Naive thymus-derived CD8-positive, alpha-beta T cell (primary cell): Measurements from ENCODE around the gene TSKS. TPM values are rescaled to one million over a fixed set of nuclear protein-coding genes. Genes with fewer than 3 reads are reported as not detected.
"Not testable (repeated sequence)": the region's sequence is repeated elsewhere in the genome, so short reads cannot be mapped to it uniquely, and the experiment has no call there.

Source experiments
- ATAC-seq, 2 donors: fragments of 150-1000 bp; cut with Tn5 transposase in 1 of 2; sonication (Bioruptor Pico), chemical (Tn5 transposase) in 1 of 2; 1 replicate in 1 of 2; 2 replicates in 1 of 2; pipeline ENCODE4 v1.10.0; 2021; ENCODE audit warnings: mild to moderate bottlenecking in 2 of 2, moderate library complexity in 2 of 2
- POLR2A ChIA-PET: fragments of 350-600 bp; sonication (Branson Sonifier 250); formaldehyde crosslinking; loops from one replicate; lab custom pipeline; 2021; ENCODE audit warnings: antibody characterized with exemption; lab: Charles Lee
- DNase-seq, 10 donors: peaks; one replicate each; pipeline versions ENCODE4 v3.0.0 to v3.0.0-alpha.2; 2020 to 2022
- H3K27ac Mint-ChIP-seq, 10 donors: one replicate each; pipeline ENCODE4 v1.8.0; 2020 to 2022; ENCODE audit warnings: mild to moderate bottlenecking in 10 of 10, mixed read lengths in 10 of 10, moderate library complexity in 4 of 10, inconsistent platforms in 1 of 10
- H3K27me3 Mint-ChIP-seq, 5 donors: one replicate each; pipeline ENCODE4 v1.8.0; 2021 to 2022; ENCODE audit warnings: mixed read lengths in 5 of 5
- H3K36me3 Mint-ChIP-seq, 3 donors: one replicate each; pipeline ENCODE4 v1.8.0; 2020 to 2022; ENCODE audit warnings: mixed read lengths in 3 of 3, mild to moderate bottlenecking in 2 of 3, inconsistent platforms in 1 of 3
- H3K4me1 Mint-ChIP-seq, 4 donors: one replicate each; pipeline ENCODE4 v1.8.0; 2021 to 2022; ENCODE audit warnings: mixed read lengths in 4 of 4
- H3K4me3 Mint-ChIP-seq, 10 donors: one replicate each; pipeline ENCODE4 v1.8.0; 2020 to 2022; ENCODE audit warnings: mild to moderate bottlenecking in 10 of 10, mixed read lengths in 10 of 10, moderate library complexity in 6 of 10, inconsistent platforms in 1 of 10
- H3K9me3 Mint-ChIP-seq, 9 donors: one replicate each; pipeline ENCODE4 v1.8.0; 2020 to 2022; ENCODE audit warnings: mixed read lengths in 9 of 9, mild to moderate bottlenecking in 3 of 9, inconsistent platforms in 1 of 9, moderate library complexity in 1 of 9
- polyA plus RNA-seq, 3 donors: library from polyadenylated mRNA; unstranded; fragments of 300-500 nt; fragmentation: Illumina TruSeq; gene quantifications; one replicate each; pipeline ENCODE4 v1.2.3, GENCODE V29; 2021
- total RNA-seq, 8 experiments: library from RNA in 2 of 8; stranded (reverse) in 2 of 8; gene quantifications; one replicate each; pipeline ENCODE4 v1.2.3 and lab custom pipeline; 2021 to 2026

The TSKS gene
- total and polyA plus RNA-seq, 5 experiments from 2014 or later = 0.17 to 4.8 (median 1.2) TPM

DNA sequence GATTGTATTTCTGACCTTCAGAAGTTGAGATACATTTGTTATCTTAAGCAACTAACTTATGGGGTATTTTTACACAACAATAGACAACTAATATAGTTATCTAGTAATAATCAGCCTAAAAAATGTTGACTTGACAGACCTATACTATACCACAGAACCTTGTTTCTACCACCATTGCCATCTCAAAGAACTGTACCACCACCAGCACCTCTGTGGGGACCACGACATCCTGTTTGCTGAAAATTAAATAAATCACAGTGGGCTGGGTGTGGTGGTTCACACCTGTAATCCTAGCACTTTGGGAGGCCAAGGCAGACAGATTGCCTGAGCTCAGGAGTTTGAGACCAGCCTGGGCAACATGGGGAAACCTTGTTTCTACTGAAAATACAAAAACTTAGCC lies 24.0 kb downstream of the TSKS start:
- no peaks in the 10 kb centered on the region for H3K9me3 Mint-ChIP-seq
- ATAC-seq (no peak), DNase-seq (no peak)
- POLR2A ChIA-PET = no interaction called here
- H3K27me3 Mint-ChIP-seq = peaks cover 0 to 2% (median 0%) of the 10 kb centered on the region in 5 donors
- peak overlapping the region in 1 of 10 donors; percentile 27 for H3K4me3 Mint-ChIP-seq
- H3K4me1 Mint-ChIP-seq = peaks cover 5 to 9% (median 7%) of the 10 kb centered on the region in 4 donors
- H3K27ac Mint-ChIP-seq = peak overlapping the region in 5 of 10 donors; percentile 16 to 78 (median 52)
- H3K36me3 Mint-ChIP-seq = peaks cover 0 to 4% (median 0%) of the 10 kb centered on the region in 3 donors

- H3K9me3 Mint-ChIP-seq = no peaks in the 10 kb centered on the region
- no peak for DNase-seq
- ATAC-seq = no peak
- no peak overlapping the region for H3K4me3 Mint-ChIP-seq
- POLR2A ChIA-PET = no interaction called here
- no peak overlapping the region for H3K27ac Mint-ChIP-seq
- peaks cover 0 to 4% (median 0%) of the 10 kb centered on the region in 3 donors for H3K36me3 Mint-ChIP-seq
- H3K4me1 Mint-ChIP-seq = peaks cover 5 to 9% (median 7%) of the 10 kb centered on the region in 4 donors
- peaks cover 0 to 2% (median 0%) of the 10 kb centered on the region in 5 donors for H3K27me3 Mint-ChIP-seq
Observed at GRCh38 chr19:49738268-49738667, 24.8 kb downstream of the TSKS start.

DNA sequence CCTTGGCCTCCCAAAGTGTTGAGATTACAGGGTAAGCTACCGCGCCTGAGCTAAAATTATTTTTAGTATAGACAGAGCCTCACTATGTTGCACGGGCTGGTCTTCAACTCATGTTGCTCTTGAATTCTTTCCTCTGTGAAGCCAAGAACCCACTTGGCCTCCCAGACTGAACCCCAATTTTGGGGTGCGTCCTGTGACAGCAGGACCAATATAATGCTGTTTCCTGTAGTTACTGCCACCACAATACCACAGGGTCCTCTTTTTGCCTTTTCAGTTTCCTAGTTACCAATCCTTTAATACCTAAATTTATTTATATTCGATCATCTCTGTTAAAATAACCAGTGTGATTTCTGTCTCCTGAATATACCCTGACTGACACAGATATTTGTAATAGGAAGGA lies 32.9 kb downstream of the TSKS start:
- ATAC-seq (no peak), DNase-seq (no peak)
- Mint-ChIP-seq H3K4me3 (no peak overlapping the region), H3K27me3 (no peaks in the 10 kb centered on the region), H3K4me1 (no peaks in the 10 kb centered on the region), H3K27ac (no peak overlapping the region), H3K36me3 (peaks cover 0 to 20% (median 11%) of the 10 kb centered on the region in 3 donors), H3K9me3 (no peaks in the 10 kb centered on the region)
- POLR2A ChIA-PET = no interaction called here

DNA sequence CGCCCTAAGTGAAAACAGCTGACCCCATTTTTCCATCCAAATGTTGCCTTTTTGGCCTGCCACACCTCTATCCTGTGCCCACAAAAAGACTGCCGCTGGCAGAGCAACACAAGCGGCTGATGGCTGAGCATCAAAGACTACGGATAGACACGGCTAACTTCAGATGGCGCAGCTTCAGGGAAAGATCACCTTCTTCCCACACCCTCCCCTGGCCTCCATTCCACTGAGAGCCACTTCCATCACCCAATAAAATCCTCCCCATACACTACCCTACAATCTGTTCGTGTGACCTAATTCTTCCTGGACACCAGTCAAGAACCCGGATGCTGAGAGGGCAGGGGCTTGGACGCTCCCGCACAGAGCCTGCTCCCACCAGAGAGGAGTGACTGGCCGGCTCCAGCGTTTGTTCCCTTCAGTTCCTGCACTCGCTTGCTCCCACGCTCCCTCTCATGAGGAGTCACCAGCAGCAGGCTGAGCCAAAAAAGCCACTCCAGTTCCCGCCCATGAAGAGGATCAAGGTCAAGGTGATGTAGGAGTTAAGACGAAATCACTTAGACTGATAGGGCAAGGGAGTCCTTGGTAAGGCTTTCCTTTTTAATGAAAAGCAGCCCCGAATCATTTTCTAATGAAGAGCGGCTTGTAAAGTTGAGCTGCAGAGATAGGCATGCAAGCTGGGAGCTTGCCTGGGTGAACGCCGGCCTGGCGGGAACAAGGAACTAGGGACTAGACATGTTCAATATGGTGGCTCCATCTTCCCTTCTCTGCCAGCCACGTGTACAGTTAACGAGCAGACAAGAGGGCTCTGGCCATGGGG lies 35.7 kb downstream of the TSKS start:
- Mint-ChIP-seq H3K4me1 (peaks cover 0 to 3% (median 0%) of the 10 kb centered on the region in 4 donors), H3K9me3 (no peaks in the 10 kb centered on the region), H3K27me3 (no peaks in the 10 kb centered on the region), H3K27ac (peak overlapping the region in 1 of 10 donors; percentile 21), H3K4me3 (no peak overlapping the region), H3K36me3 (peaks cover 4 to 38% (median 20%) of the 10 kb centered on the region in 3 donors)
- POLR2A ChIA-PET = no interaction called here
- DNase-seq = no peak
- no peak for ATAC-seq

DNA sequence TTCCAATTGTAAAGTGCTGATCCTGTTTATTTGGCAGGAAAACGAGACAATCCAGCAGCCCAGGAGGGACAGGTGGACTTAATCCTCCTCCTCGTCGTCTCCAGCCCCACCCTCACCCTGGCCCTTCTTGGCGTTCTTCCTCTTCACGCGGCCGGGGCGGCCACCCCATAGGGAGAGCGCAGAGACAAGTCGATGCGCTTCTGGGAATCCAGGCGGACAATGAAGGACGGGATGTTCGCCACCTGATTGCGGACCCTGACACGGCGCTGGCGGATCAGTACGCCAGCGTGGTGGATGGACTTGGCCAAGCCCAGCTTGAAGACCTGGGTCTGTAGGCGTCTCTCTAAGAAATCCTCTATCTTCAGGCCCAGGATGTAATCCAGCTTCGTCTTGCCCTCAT lies 43.7 kb downstream of the TSKS start:
- DNase-seq, H3K9me3 Mint-ChIP-seq, H3K27me3 Mint-ChIP-seq, ATAC-seq: not testable (repeated sequence)
- POLR2A ChIA-PET = interaction anchor here (0.6 to 3.4 kb wide), 4 partner anchors 13 to 1318 kb away, joined by 3 to 40 read pairs (median 3); partner anchors contain the start of gene AP2A1
- Mint-ChIP-seq H3K36me3 (peaks cover 0 to 21% (median 15%) of the 10 kb centered on the region in 3 donors), H3K27ac (peak overlapping the region in 9 of 10 donors; percentile 32 to 100 (median 71)), H3K4me1 (peaks cover 6 to 32% (median 10%) of the 10 kb centered on the region in 4 donors), H3K4me3 (peak overlapping the region in 6 of 10 donors; percentile 33 to 91 (median 62))

GRCh38 chr19:49718991-49719390 lies 44.1 kb downstream of the TSKS start:
- ATAC-seq (no peak), DNase-seq (no peak)
- POLR2A ChIA-PET = interaction anchor here (0.6 to 3.4 kb wide), 4 partner anchors 10 to 1179 kb away, joined by 3 to 40 read pairs (median 4); partner anchors contain the start of gene AP2A1
- Mint-ChIP-seq H3K27ac (peak overlapping the region; percentile 28 to 100 (median 78)), H3K4me1 (peaks cover 6 to 32% (median 10%) of the 10 kb centered on the region in 4 donors), H3K9me3 (no peaks in the 10 kb centered on the region), H3K27me3 (no peaks in the 10 kb centered on the region), H3K36me3 (peaks cover 0 to 20% (median 13%) of the 10 kb centered on the region in 3 donors), H3K4me3 (peak overlapping the region in 8 of 10 donors; percentile 45 to 97 (median 62))

GRCh38 chr19:49718511-49718910 lies 44.6 kb downstream of the TSKS start:
- POLR2A ChIA-PET = interaction anchor here (0.6 to 3.4 kb wide), 23 partner anchors 9 to 1179 kb away, joined by 3 to 40 read pairs (median 4); partner anchors contain the start of genes AKT1S1, AP2A1, ATF5 and FUZ
- Mint-ChIP-seq H3K27ac (peak overlapping the region; percentile 60 to 100 (median 98)), H3K9me3 (no peaks in the 10 kb centered on the region)

DNA sequence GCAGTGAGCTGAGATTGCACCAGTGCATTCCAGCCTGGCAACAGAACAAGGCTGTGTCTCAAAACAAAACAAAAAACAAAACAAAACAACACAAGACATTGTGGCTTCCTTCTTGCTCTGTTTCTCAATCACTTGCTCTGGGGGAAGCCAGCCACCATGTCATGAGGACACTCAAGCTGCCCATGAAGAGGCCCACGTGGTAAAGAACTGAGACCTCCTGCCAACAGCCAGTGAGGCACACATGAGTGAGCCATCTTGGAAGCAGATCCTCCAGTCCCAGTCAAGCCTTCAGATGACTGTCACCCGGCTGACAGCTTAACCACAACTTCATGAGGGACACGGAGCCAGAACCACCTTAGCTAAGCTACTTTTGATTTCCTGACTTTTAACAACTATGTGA lies 47.0 kb downstream of the TSKS start:
- H3K27me3 Mint-ChIP-seq = no peaks in the 10 kb centered on the region
- peak overlapping the region in 6 of 10 donors; percentile 5 to 67 (median 60) for H3K27ac Mint-ChIP-seq
- peak overlapping the region in 1 of 10 donors; percentile 22 for H3K4me3 Mint-ChIP-seq
- ATAC-seq (no peak), DNase-seq (no peak)
- H3K36me3 Mint-ChIP-seq = peaks cover 0 to 10% (median 0%) of the 10 kb centered on the region in 3 donors
- H3K9me3 Mint-ChIP-seq = no peaks in the 10 kb centered on the region
- H3K4me1 Mint-ChIP-seq = peaks cover 8 to 25% (median 10%) of the 10 kb centered on the region in 4 donors
- POLR2A ChIA-PET = interaction anchor here (1.1 to 3.4 kb wide), 4 partner anchors 20 to 161 kb away, joined by 3 to 40 read pairs (median 8); partner anchors contain the start of genes AKT1S1, AP2A1 and TBC1D17

More at GRCh38 chr19:49718511-49718910, 44.6 kb downstream of the TSKS start:
- peak overlapping the region; percentile 52 to 97 (median 80) for H3K4me3 Mint-ChIP-seq
- DNase-seq (no peak), ATAC-seq (no peak)
- peaks cover 6 to 32% (median 10%) of the 10 kb centered on the region in 4 donors for H3K4me1 Mint-ChIP-seq
- H3K27me3 Mint-ChIP-seq = no peaks in the 10 kb centered on the region
- peaks cover 0 to 20% (median 10%) of the 10 kb centered on the region in 3 donors for H3K36me3 Mint-ChIP-seq

- Mint-ChIP-seq H3K4me1 (peaks cover 6 to 14% (median 10%) of the 10 kb centered on the region in 4 donors), H3K27me3 (peaks cover 0 to 10% (median 4%) of the 10 kb centered on the region in 5 donors), H3K4me3 (no peak overlapping the region), H3K27ac (peak overlapping the region in 3 of 10 donors; percentile 21 to 66 (median 24)), H3K36me3 (peaks cover 0 to 5% (median 0%) of the 10 kb centered on the region in 3 donors), H3K9me3 (no peaks in the 10 kb centered on the region)
- DNase-seq = peak in 1 of 10 donors; percentile 59
- no peak for ATAC-seq
- POLR2A ChIA-PET = interaction anchor here (0.5 to 0.7 kb wide), 2 partner anchors 152 to 202 kb away, joined by 3 to 8 read pairs; no protein-coding TSS in a partner anchor
Observed at GRCh38 chr19:49713236-49713845, 49.8 kb downstream of the TSKS start.

DNA sequence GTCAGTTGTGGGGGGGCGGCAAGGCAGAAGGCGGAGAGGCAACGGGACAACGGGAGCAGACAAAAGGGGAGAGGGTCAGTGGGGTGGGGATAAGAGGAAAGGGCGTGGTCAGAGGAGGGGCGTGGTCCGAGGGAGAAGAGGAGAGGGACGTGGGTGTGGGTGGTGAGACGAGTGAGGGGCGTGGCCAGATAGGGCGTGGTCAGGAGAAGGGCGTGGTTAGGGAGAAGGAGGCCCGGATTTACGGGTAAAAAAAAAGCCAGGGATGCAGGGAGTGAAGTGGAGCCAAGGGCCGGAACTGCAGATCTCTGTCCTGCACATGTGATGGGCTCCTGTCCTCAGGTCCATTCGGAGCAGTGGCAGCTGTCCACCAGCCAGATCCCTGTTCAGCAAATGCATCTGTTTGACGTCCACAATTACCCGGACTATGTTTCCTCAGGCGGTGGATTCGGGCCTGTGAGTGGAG lies 50.7 kb downstream of the TSKS start:
- peaks cover 3 to 7% (median 5%) of the 10 kb centered on the region in 4 donors for H3K4me1 Mint-ChIP-seq
- ATAC-seq (no peak), DNase-seq (no peak)
- POLR2A ChIA-PET = interaction anchor here (0.6 kb wide), 1 partner anchor 21 kb away, joined by 7 read pairs; no protein-coding TSS in a partner anchor
- peaks cover 0 to 1% (median 0%) of the 10 kb centered on the region in 3 donors for H3K36me3 Mint-ChIP-seq
- peaks cover 0 to 10% (median 4%) of the 10 kb centered on the region in 5 donors for H3K27me3 Mint-ChIP-seq
- no peak overlapping the region for H3K27ac Mint-ChIP-seq
- H3K4me3 Mint-ChIP-seq = no peak overlapping the region
- no peaks in the 10 kb centered on the region for H3K9me3 Mint-ChIP-seq

- H3K9me3 Mint-ChIP-seq = no peaks in the 10 kb centered on the region
Observed at GRCh38 chr19:49710372-49710951, 52.6 kb downstream of the TSKS start.

DNA sequence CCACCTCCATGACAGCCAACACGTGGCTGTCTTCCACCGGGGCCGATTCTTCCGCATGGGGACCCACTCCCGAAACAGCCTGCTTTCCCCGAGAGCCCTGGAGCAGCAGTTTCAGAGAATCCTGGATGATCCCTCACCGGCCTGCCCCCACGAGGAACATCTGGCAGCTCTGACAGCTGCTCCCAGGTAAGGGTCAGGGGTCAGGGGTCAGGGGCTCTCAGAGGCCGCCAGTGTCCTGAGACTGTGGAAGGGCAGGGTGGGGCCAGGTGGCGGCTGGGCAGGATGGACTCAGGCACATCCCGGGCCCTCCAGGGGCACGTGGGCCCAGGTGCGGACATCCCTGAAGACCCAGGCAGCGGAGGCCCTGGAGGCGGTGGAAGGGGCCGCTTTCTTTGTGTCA lies 57.2 kb downstream of the TSKS start:
- Mint-ChIP-seq H3K36me3 (peaks cover 0 to 2% (median 0%) of the 10 kb centered on the region in 3 donors), H3K27ac (no peak overlapping the region), H3K4me1 (peaks cover 0 to 1% (median 0%) of the 10 kb centered on the region in 4 donors), H3K4me3 (no peak overlapping the region), H3K27me3 (peaks cover 0 to 38% (median 10%) of the 10 kb centered on the region in 5 donors), H3K9me3 (no peaks in the 10 kb centered on the region)
- ATAC-seq (no peak), DNase-seq (no peak)
- POLR2A ChIA-PET = no interaction called here

More at GRCh38 chr19:49710372-49710951, 52.6 kb downstream of the TSKS start:
- H3K27me3 Mint-ChIP-seq = peaks cover 0 to 10% (median 4%) of the 10 kb centered on the region in 5 donors
- peak overlapping the region in 1 of 10 donors; percentile 43 for H3K27ac Mint-ChIP-seq
- DNase-seq = no peak
- H3K4me1 Mint-ChIP-seq = peaks cover 0 to 3% (median 0%) of the 10 kb centered on the region in 4 donors
- no peaks in the 10 kb centered on the region for H3K36me3 Mint-ChIP-seq
- POLR2A ChIA-PET = no interaction called here
- H3K4me3 Mint-ChIP-seq = no peak overlapping the region
- ATAC-seq = no peak
